Measurements from ENCODE around the gene ATG16L2.

ATG16L2 gene

GRCh38 chr11:72833083-72833733 is 19.0 kb downstream of the ATG16L2 start:
- Histone ChIP-seq H4K20me1 (ENCODE audit: control insufficient read depth, insufficient read depth, low read depth, low read length) (no peaks in the 10 kb centered on the region), H3K36me3 (ENCODE audit: control insufficient read depth, low read length) (peaks cover 89% of the 10 kb centered on the region), H3K27ac (ENCODE audit: low read depth, low read length) (no peak overlapping the region), H3K4me1 (ENCODE audit: control insufficient read depth, low read length) (peaks cover 3% of the 10 kb centered on the region), H3K79me2 (ENCODE audit: control insufficient read depth, low read length) (no peaks in the 10 kb centered on the region), H3K27me3 (ENCODE audit: control insufficient read depth, low read length) (no peaks in the 10 kb centered on the region), H3K9me2 (replicated peaks; ENCODE audit: control insufficient read depth, low read length) (no peaks in the 10 kb centered on the region), H3K4me3 (ENCODE audit: low read length) (no peak overlapping the region), H3F3A (ENCODE audit: control insufficient read depth, insufficient read depth) (peaks cover 20% of the 10 kb centered on the region), H3K9me3 (ENCODE audit: control insufficient read depth, insufficient read depth, low read length) (no peaks in the 10 kb centered on the region), H3K4me2 (ENCODE audit: low read length) (no peak overlapping the region)
- TF ChIP-seq CTCF (IDR thresholded peaks at IDR 0.05; ENCODE audit: low read depth, low read length, poor library complexity, severe bottlenecking): no peak
- TF ChIP-seq EZH2phosphoT487 (IDR thresholded peaks at IDR 0.05; ENCODE audit: borderline replicate concordance, low read length): no peak

- no peak overlapping the region for H3K4me3 ChIP-seq (ENCODE audit: low read length)
- H4K20me1 ChIP-seq (ENCODE audit: control insufficient read depth, insufficient read depth, low read depth, low read length): no peaks in the 10 kb centered on the region
- H3F3A ChIP-seq (ENCODE audit: control insufficient read depth, insufficient read depth): peaks cover 25% of the 10 kb centered on the region
- H3K4me1 ChIP-seq (ENCODE audit: control insufficient read depth, low read length): no peaks in the 10 kb centered on the region
- peaks cover 89% of the 10 kb centered on the region for H3K36me3 ChIP-seq (ENCODE audit: control insufficient read depth, low read length)
- no peak overlapping the region for H3K4me2 ChIP-seq (ENCODE audit: low read length)
- no peaks in the 10 kb centered on the region for H3K27me3 ChIP-seq (ENCODE audit: control insufficient read depth, low read length)
- no peaks in the 10 kb centered on the region for H3K79me2 ChIP-seq (ENCODE audit: control insufficient read depth, low read length)
- H3K9me2 ChIP-seq (replicated peaks; ENCODE audit: control insufficient read depth, low read length): no peaks in the 10 kb centered on the region
- no peaks in the 10 kb centered on the region for H3K9me3 ChIP-seq (ENCODE audit: control insufficient read depth, insufficient read depth, low read length)
- H3K27ac ChIP-seq (ENCODE audit: low read depth, low read length): no peak overlapping the region
- TF ChIP-seq CTCF (IDR thresholded peaks at IDR 0.05; ENCODE audit: low read depth, low read length, poor library complexity, severe bottlenecking) (no peak), EZH2phosphoT487 (IDR thresholded peaks at IDR 0.05; ENCODE audit: borderline replicate concordance, low read length) (no peak)
Observed at GRCh38 chr11:72833811-72834493, 19.7 kb downstream of the ATG16L2 start.

- Histone ChIP-seq H3K4me1 (ENCODE audit: control insufficient read depth, low read length) (no peaks in the 10 kb centered on the region), H3K4me3 (ENCODE audit: low read length) (no peak overlapping the region), H3K79me2 (ENCODE audit: control insufficient read depth, low read length) (no peaks in the 10 kb centered on the region), H3K9me3 (ENCODE audit: control insufficient read depth, insufficient read depth, low read length) (no peaks in the 10 kb centered on the region), H3F3A (ENCODE audit: control insufficient read depth, insufficient read depth) (peaks cover 25% of the 10 kb centered on the region), H3K4me2 (ENCODE audit: low read length) (no peak overlapping the region), H3K27me3 (ENCODE audit: control insufficient read depth, low read length) (no peaks in the 10 kb centered on the region), H3K9me2 (replicated peaks; ENCODE audit: control insufficient read depth, low read length) (no peaks in the 10 kb centered on the region), H3K36me3 (ENCODE audit: control insufficient read depth, low read length) (peaks cover 89% of the 10 kb centered on the region), H4K20me1 (ENCODE audit: control insufficient read depth, insufficient read depth, low read depth, low read length) (no peaks in the 10 kb centered on the region), H3K27ac (ENCODE audit: low read depth, low read length) (no peak overlapping the region)
- TF ChIP-seq EZH2phosphoT487 (IDR thresholded peaks at IDR 0.05; ENCODE audit: borderline replicate concordance, low read length) (no peak), CTCF (IDR thresholded peaks at IDR 0.05; ENCODE audit: low read depth, low read length, poor library complexity, severe bottlenecking) (no peak)
Observed at GRCh38 chr11:72834905-72835304, 20.7 kb downstream of the ATG16L2 start.

Measured in DOHH2 (cell line).